ENCODE data around the gene TMEM225B.
"Not testable (repeated sequence)": the region's sequence is repeated elsewhere in the genome, so short reads cannot be mapped to it uniquely, and the experiment has no call there.

TMEM225B gene

DNA sequence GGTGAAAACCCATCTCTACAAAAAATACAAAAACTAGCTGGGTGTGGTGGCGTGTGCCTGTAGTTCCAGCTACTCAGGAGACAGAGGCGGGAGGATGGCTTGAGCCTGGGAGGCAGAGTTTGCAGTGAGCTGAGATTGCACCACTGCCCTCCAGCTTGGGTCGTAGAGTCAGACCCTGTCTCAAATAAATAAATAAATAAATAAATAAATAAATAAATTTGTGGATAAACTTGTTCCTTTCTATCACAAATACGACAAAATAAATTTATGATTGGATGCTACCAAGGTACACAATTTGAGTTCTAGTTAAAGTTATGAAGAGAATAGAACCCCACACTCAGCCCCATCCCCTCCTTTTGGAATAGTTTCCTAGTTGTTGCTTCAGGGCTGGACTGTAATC, 55.2 kb downstream of the TMEM225B start:
- DNase-seq (ENCODE audit: extremely low read depth in 1 of 2, low read depth in 1 of 2), result not testable (repeated sequence)

DNA sequence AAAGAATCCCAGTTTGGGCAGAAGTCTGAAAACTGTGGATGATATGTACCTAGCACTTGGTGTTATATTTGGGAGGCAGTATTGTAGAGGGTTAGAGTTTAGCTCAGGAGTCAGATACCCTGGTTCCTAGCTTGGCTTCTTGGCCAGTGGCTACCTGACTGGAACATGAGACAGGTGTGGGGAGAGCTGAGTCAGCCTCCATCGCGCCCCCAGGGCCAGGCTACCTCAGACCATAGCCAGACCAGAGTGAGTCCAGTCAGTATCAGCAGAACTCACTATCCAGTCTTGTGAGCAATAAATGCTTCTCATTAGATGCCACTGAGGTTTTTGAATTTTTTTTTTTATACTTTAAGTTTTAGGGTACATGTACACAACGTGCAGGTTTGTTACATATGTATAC, 55.7 kb downstream of the TMEM225B start:
- DNase-seq (ENCODE audit: extremely low read depth in 1 of 2, low read depth in 1 of 2), result no peak

DNA sequence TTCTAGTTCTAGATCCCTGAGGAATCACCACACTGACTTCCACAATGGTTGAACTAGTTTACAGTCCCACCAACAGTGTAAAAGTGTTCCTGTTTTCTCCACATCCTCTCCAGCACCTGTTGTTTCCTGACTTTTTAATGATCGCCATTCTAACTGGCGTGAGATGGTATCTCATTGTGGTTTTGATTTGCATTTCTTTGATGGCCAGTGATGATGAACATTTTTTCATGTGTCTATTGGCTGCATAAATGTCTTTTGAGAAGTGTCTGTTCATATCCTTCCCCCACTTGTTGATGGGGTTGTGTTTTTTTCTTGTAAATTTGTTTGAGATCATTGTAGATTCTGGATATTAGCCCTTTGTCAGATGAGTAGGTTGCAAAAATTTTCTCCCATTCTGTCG, 56.6 kb downstream of the TMEM225B start:
- DNase-seq (ENCODE audit: extremely low read depth in 1 of 2, low read depth in 1 of 2), result not testable (repeated sequence)

DNA sequence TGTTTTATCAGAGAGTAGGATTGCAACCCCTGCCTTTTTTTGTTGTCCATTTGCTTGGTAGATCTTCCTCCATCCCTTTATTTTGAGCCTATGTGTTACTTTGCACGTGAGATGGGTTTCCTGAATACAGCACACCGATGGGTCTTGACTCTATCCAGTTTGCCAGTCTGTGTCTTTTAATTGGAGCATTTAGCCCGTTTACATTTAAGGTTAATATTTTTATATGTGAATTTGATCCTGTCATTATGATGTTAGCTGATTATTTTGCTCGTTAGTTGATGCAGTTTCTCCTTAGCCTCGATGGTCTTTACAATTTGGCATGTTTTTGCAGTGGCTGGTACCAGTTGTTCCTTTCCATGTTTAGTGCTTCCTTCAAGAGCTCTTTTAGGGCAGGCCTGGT, 59.8 kb downstream of the TMEM225B start:
- DNase-seq (ENCODE audit: extremely low read depth in 1 of 2, low read depth in 1 of 2), result not testable (repeated sequence)

Data from activated CD8-positive, alpha-beta memory T cell treated with anti-CD3 and anti-CD28 coated beads for 1 hour (primary cell).